ENCODE results near the gene MAN2B2.

Gene MAN2B2

GRCh38 chr4:6576932-6577331, 1.9 kb downstream of the MAN2B2 start:
- Histone ChIP-seq H3K27me3 (ENCODE audit: insufficient read depth, low read length) (no peaks in the 10 kb centered on the region), H3K18ac (ENCODE audit: low read length) (no peak overlapping the region), H4K8ac (ENCODE audit: low read depth, low read length) (no peak overlapping the region), H3K4me1 (ENCODE audit: control insufficient read depth in 1 of 2, insufficient read depth in 2 of 2, low read length in 2 of 2) (peaks cover 7 to 9% of the 10 kb centered on the region in 2 experiments), H2BK120ac (ENCODE audit: insufficient read depth, low read length, poor library complexity) (no peak overlapping the region), H3K23ac (ENCODE audit: low read length) (no peak overlapping the region), H3K4me3 (ENCODE audit: low read depth, low read length) (no peak overlapping the region), H3K4ac (ENCODE audit: low read depth, low read length) (no peak overlapping the region), H3K27ac (ENCODE audit: low read depth, low read length) (no peak overlapping the region), H2AK5ac (ENCODE audit: low read length) (no peak overlapping the region), H3K36me3 (ENCODE audit: control insufficient read depth in 1 of 2, insufficient read depth in 2 of 2, low read length in 2 of 2) (peaks cover 15 to 33% of the 10 kb centered on the region in 2 experiments), H2AFZ (ENCODE audit: insufficient read depth, low read length, poor library complexity) (no peak overlapping the region), H3K9me3 (ENCODE audit: insufficient read depth, low read depth, low read length) (peaks cover 8% of the 10 kb centered on the region), H3K4me2 (ENCODE audit: low read length) (no peak overlapping the region), H4K12ac (ENCODE audit: low read depth, low read length) (no peak overlapping the region), H2BK12ac (ENCODE audit: low read length) (no peak overlapping the region), H3K79me2 (ENCODE audit: control insufficient read depth, insufficient read depth, low read length, poor library complexity) (peaks cover 3% of the 10 kb centered on the region), H2BK5ac (ENCODE audit: low read depth, low read length, poor library complexity) (no peak overlapping the region), H3K79me1 (ENCODE audit: low read length) (peaks cover 3% of the 10 kb centered on the region), H3K14ac (ENCODE audit: low read length) (no peak overlapping the region), H3K9ac (ENCODE audit: low read length) (no peak overlapping the region), H4K91ac (ENCODE audit: low read depth, low read length) (no peak overlapping the region)
- DNase-seq = no peak
- no CpG with 5 or more reads among the region's 9 CpGs for WGBS (ENCODE audit: extremely low coverage, insufficient coverage, insufficient read length)

- H3K14ac ChIP-seq (ENCODE audit: low read length) = no peak overlapping the region
Observed at GRCh38 chr4:6577409-6577808, 2.4 kb downstream of the MAN2B2 start.

GRCh38 chr4:6578221-6578620, 3.2 kb downstream of the MAN2B2 start:
- Histone ChIP-seq H4K91ac (ENCODE audit: low read depth, low read length) (no peak overlapping the region), H3K36me3 (ENCODE audit: control insufficient read depth in 1 of 2, insufficient read depth in 2 of 2, low read length in 2 of 2) (peaks cover 15 to 36% of the 10 kb centered on the region in 2 experiments), H3K9ac (ENCODE audit: low read length) (no peak overlapping the region), H3K79me1 (ENCODE audit: low read length) (peaks cover 3% of the 10 kb centered on the region), H3K4me1 (ENCODE audit: control insufficient read depth in 1 of 2, insufficient read depth in 2 of 2, low read length in 2 of 2) (peaks cover 7 to 9% of the 10 kb centered on the region in 2 experiments), H2AK5ac (ENCODE audit: low read length) (no peak overlapping the region), H3K23ac (ENCODE audit: low read length) (no peak overlapping the region), H2BK120ac (ENCODE audit: insufficient read depth, low read length, poor library complexity) (no peak overlapping the region), H2BK12ac (ENCODE audit: low read length) (no peak overlapping the region), H2AFZ (ENCODE audit: insufficient read depth, low read length, poor library complexity) (no peak overlapping the region), H3K18ac (ENCODE audit: low read length) (no peak overlapping the region), H3K4me2 (ENCODE audit: low read length) (no peak overlapping the region), H3K14ac (ENCODE audit: low read length) (no peak overlapping the region), H3K27ac (ENCODE audit: low read depth, low read length) (no peak overlapping the region), H3K4ac (ENCODE audit: low read depth, low read length) (no peak overlapping the region), H3K27me3 (ENCODE audit: insufficient read depth, low read length) (no peaks in the 10 kb centered on the region), H3K4me3 (ENCODE audit: low read depth, low read length) (no peak overlapping the region), H3K79me2 (ENCODE audit: control insufficient read depth, insufficient read depth, low read length, poor library complexity) (peaks cover 3% of the 10 kb centered on the region), H4K12ac (ENCODE audit: low read depth, low read length) (no peak overlapping the region), H3K9me3 (ENCODE audit: insufficient read depth, low read depth, low read length) (peaks cover 13% of the 10 kb centered on the region), H2BK5ac (ENCODE audit: low read depth, low read length, poor library complexity) (no peak overlapping the region), H4K8ac (ENCODE audit: low read depth, low read length) (no peak overlapping the region)
- no CpG with 5 or more reads among the region's 9 CpGs for WGBS (ENCODE audit: extremely low coverage, insufficient coverage, insufficient read length)
- no peak for DNase-seq

More at GRCh38 chr4:6577409-6577808, 2.4 kb downstream of the MAN2B2 start:
- Histone ChIP-seq H3K18ac (ENCODE audit: low read length) (no peak overlapping the region), H3K36me3 (ENCODE audit: control insufficient read depth in 1 of 2, insufficient read depth in 2 of 2, low read length in 2 of 2) (peaks cover 15 to 33% of the 10 kb centered on the region in 2 experiments), H3K79me1 (ENCODE audit: low read length) (peaks cover 3% of the 10 kb centered on the region), H3K27me3 (ENCODE audit: insufficient read depth, low read length) (no peaks in the 10 kb centered on the region), H3K79me2 (ENCODE audit: control insufficient read depth, insufficient read depth, low read length, poor library complexity) (peaks cover 3% of the 10 kb centered on the region), H3K4me2 (ENCODE audit: low read length) (no peak overlapping the region), H3K4me1 (ENCODE audit: control insufficient read depth in 1 of 2, insufficient read depth in 2 of 2, low read length in 2 of 2) (peaks cover 7 to 9% of the 10 kb centered on the region in 2 experiments), H3K9ac (ENCODE audit: low read length) (no peak overlapping the region), H2AK5ac (ENCODE audit: low read length) (no peak overlapping the region), H4K12ac (ENCODE audit: low read depth, low read length) (no peak overlapping the region), H3K27ac (ENCODE audit: low read depth, low read length) (no peak overlapping the region), H3K4me3 (ENCODE audit: low read depth, low read length) (no peak overlapping the region), H2BK120ac (ENCODE audit: insufficient read depth, low read length, poor library complexity) (no peak overlapping the region), H2AFZ (ENCODE audit: insufficient read depth, low read length, poor library complexity) (no peak overlapping the region), H3K9me3 (ENCODE audit: insufficient read depth, low read depth, low read length) (peaks cover 8% of the 10 kb centered on the region), H2BK12ac (ENCODE audit: low read length) (no peak overlapping the region), H4K8ac (ENCODE audit: low read depth, low read length) (no peak overlapping the region), H3K23ac (ENCODE audit: low read length) (no peak overlapping the region), H3K4ac (ENCODE audit: low read depth, low read length) (no peak overlapping the region), H2BK5ac (ENCODE audit: low read depth, low read length, poor library complexity) (no peak overlapping the region), H4K91ac (ENCODE audit: low read depth, low read length) (no peak overlapping the region)
- WGBS (ENCODE audit: extremely low coverage, insufficient coverage, insufficient read length) = no CpG with 5 or more reads among the region's 10 CpGs
- no peak for DNase-seq

- no peak overlapping the region for H3K14ac ChIP-seq (ENCODE audit: low read length)
- H3K79me1 ChIP-seq (ENCODE audit: low read length) = no peaks in the 10 kb centered on the region
- DNase-seq = no peak
- no CpG with 5 or more reads among the region's 6 CpGs for WGBS (ENCODE audit: extremely low coverage, insufficient coverage, insufficient read length)
- H2BK5ac ChIP-seq (ENCODE audit: low read depth, low read length, poor library complexity) = no peak overlapping the region
- H3K27me3 ChIP-seq (ENCODE audit: insufficient read depth, low read length) = no peaks in the 10 kb centered on the region
- peaks cover 15 to 36% of the 10 kb centered on the region in 2 experiments for H3K36me3 ChIP-seq (ENCODE audit: control insufficient read depth in 1 of 2, insufficient read depth in 2 of 2, low read length in 2 of 2)
- H3K18ac ChIP-seq (ENCODE audit: low read length) = no peak overlapping the region
- no peak overlapping the region for H4K8ac ChIP-seq (ENCODE audit: low read depth, low read length)
- no peak overlapping the region for H2BK12ac ChIP-seq (ENCODE audit: low read length)
- no peaks in the 10 kb centered on the region for H3K79me2 ChIP-seq (ENCODE audit: control insufficient read depth, insufficient read depth, low read length, poor library complexity)
- H3K27ac ChIP-seq (ENCODE audit: low read depth, low read length) = no peak overlapping the region
- peaks cover 4 to 6% of the 10 kb centered on the region in 2 experiments for H3K4me1 ChIP-seq (ENCODE audit: control insufficient read depth in 1 of 2, insufficient read depth in 2 of 2, low read length in 2 of 2)
- H3K9ac ChIP-seq (ENCODE audit: low read length) = no peak overlapping the region
- peaks cover 13% of the 10 kb centered on the region for H3K9me3 ChIP-seq (ENCODE audit: insufficient read depth, low read depth, low read length)
- H2AFZ ChIP-seq (ENCODE audit: insufficient read depth, low read length, poor library complexity) = no peak overlapping the region
- H4K12ac ChIP-seq (ENCODE audit: low read depth, low read length) = no peak overlapping the region
- no peak overlapping the region for H4K91ac ChIP-seq (ENCODE audit: low read depth, low read length)
- no peak overlapping the region for H2AK5ac ChIP-seq (ENCODE audit: low read length)
- no peak overlapping the region for H3K4ac ChIP-seq (ENCODE audit: low read depth, low read length)
- H3K4me3 ChIP-seq (ENCODE audit: low read depth, low read length) = no peak overlapping the region
- no peak overlapping the region for H2BK120ac ChIP-seq (ENCODE audit: insufficient read depth, low read length, poor library complexity)
- no peak overlapping the region for H3K4me2 ChIP-seq (ENCODE audit: low read length)
- H3K23ac ChIP-seq (ENCODE audit: low read length) = no peak overlapping the region
Observed at GRCh38 chr4:6580353-6580752, 5.4 kb downstream of the MAN2B2 start.
